ENCODE results near the gene HSD17B1. TPM values are rescaled to one million over a fixed set of nuclear protein-coding genes. Genes with fewer than 3 reads are reported as not detected.

Gene HSD17B1
- total RNA-seq, 2 donors from 2014 or later, result 0.14 to 2.8 TPM

GRCh38 chr17:42581744-42582270 is 29.1 kb downstream of the HSD17B1 start:
- Histone ChIP-seq H3K4me1 (ENCODE audit: control insufficient read depth in 1 of 2, low read depth in 2 of 2) (peaks cover 10 to 24% of the 10 kb centered on the region in 2 donors), H3K9me3 (no peaks in the 10 kb centered on the region), H3K27ac (no peak overlapping the region), H3K36me3 (peaks cover 70% of the 10 kb centered on the region), H3K4me3 (no peak overlapping the region), H3K27me3 (replicated peaks; ENCODE audit: insufficient read depth) (no peaks in the 10 kb centered on the region)
- ATAC-seq (ENCODE audit: insufficient number of reproducible peaks, low FRiP score, low read depth), result no peak
- no peak for DNase-seq (ENCODE audit: low spot score)
- TF ChIP-seq CTCF (IDR thresholded peaks at IDR 0.05), result no peak

- H3K27me3 ChIP-seq (replicated peaks; ENCODE audit: insufficient read depth), result no peaks in the 10 kb centered on the region
- H3K9me3 ChIP-seq, result no peaks in the 10 kb centered on the region
- H3K36me3 ChIP-seq, result peaks cover 83% of the 10 kb centered on the region
- no peak overlapping the region for H3K27ac ChIP-seq
- no peak overlapping the region for H3K4me3 ChIP-seq
- H3K4me1 ChIP-seq (ENCODE audit: control insufficient read depth in 1 of 2, low read depth in 2 of 2), result peaks cover 0 to 8% of the 10 kb centered on the region in 2 donors
- TF ChIP-seq CTCF (IDR thresholded peaks at IDR 0.05), result no peak
- DNase-seq (ENCODE audit: low spot score), result no peak
- no peak for ATAC-seq (ENCODE audit: insufficient number of reproducible peaks, low FRiP score, low read depth)
Observed at GRCh38 chr17:42584880-42585279, 32.2 kb downstream of the HSD17B1 start.

- H3K36me3 ChIP-seq, result peaks cover 78% of the 10 kb centered on the region
- H3K27me3 ChIP-seq (replicated peaks; ENCODE audit: insufficient read depth), result no peaks in the 10 kb centered on the region
- TF ChIP-seq CTCF (IDR thresholded peaks at IDR 0.05), result no peak
- H3K27ac ChIP-seq, result no peak overlapping the region
- no peak for ATAC-seq (ENCODE audit: insufficient number of reproducible peaks, low FRiP score, low read depth)
- H3K9me3 ChIP-seq, result no peaks in the 10 kb centered on the region
- no peak overlapping the region for H3K4me3 ChIP-seq
- DNase-seq (ENCODE audit: low spot score), result no peak
- H3K4me1 ChIP-seq (ENCODE audit: control insufficient read depth in 1 of 2, low read depth in 2 of 2), result peaks cover 0 to 8% of the 10 kb centered on the region in 2 donors
Observed at GRCh38 chr17:42585353-42585752, 32.6 kb downstream of the HSD17B1 start.

- DNase-seq (ENCODE audit: low spot score), result no peak
Observed at GRCh38 chr17:42586514-42587230, 33.9 kb downstream of the HSD17B1 start.

More at GRCh38 chr17:42586514-42587230, 33.9 kb downstream of the HSD17B1 start:
- Histone ChIP-seq H3K4me1 (ENCODE audit: control insufficient read depth in 1 of 2, low read depth in 2 of 2) (peaks cover 0 to 8% of the 10 kb centered on the region in 2 donors), H3K27ac (no peak overlapping the region), H3K36me3 (peaks cover 78% of the 10 kb centered on the region), H3K27me3 (replicated peaks; ENCODE audit: insufficient read depth) (no peaks in the 10 kb centered on the region), H3K9me3 (no peaks in the 10 kb centered on the region), H3K4me3 (no peak overlapping the region)
- no peak for ATAC-seq (ENCODE audit: insufficient number of reproducible peaks, low FRiP score, low read depth)
- no peak for TF ChIP-seq CTCF (IDR thresholded peaks at IDR 0.05)

Data from thoracic aorta (tissue), 2 donors.